GM23338 (cell line): ENCODE measurements around the gene STRA8.

Experiments used
- EZH2phosphoT487 ChIP-seq: fragments of 200-600 bp; sonication (generic); IDR thresholded peaks from one replicate; pipeline ENCODE4 v1.8.1; 2018; ENCODE audit warnings: antibody characterized with exemption; ENCODE audit not compliant: unreplicated experiment
- TF ChIP-seq, protein P1 (sequence below), 2 experiments: fragments of 200-600 bp in 1 of 2; sonication (generic) in 1 of 2; conservative IDR thresholded peaks; 2 replicates each; pipeline versions ENCODE4 v1.5.1 to v1.6.1; 2016 to 2017; ENCODE audit warnings: antibody characterized with exemption in 2 of 2, low read depth in 2 of 2, mild to moderate bottlenecking in 2 of 2, moderate library complexity in 1 of 2
- TF ChIP-seq, protein P2 (sequence below): fragments of 250-450 bp; sonication (Bioruptor Pico); IDR thresholded peaks from 2 replicates; pipeline ENCODE4 v1.5.0; 2020; ENCODE audit warnings: mild to moderate bottlenecking, moderate library complexity

DNA sequence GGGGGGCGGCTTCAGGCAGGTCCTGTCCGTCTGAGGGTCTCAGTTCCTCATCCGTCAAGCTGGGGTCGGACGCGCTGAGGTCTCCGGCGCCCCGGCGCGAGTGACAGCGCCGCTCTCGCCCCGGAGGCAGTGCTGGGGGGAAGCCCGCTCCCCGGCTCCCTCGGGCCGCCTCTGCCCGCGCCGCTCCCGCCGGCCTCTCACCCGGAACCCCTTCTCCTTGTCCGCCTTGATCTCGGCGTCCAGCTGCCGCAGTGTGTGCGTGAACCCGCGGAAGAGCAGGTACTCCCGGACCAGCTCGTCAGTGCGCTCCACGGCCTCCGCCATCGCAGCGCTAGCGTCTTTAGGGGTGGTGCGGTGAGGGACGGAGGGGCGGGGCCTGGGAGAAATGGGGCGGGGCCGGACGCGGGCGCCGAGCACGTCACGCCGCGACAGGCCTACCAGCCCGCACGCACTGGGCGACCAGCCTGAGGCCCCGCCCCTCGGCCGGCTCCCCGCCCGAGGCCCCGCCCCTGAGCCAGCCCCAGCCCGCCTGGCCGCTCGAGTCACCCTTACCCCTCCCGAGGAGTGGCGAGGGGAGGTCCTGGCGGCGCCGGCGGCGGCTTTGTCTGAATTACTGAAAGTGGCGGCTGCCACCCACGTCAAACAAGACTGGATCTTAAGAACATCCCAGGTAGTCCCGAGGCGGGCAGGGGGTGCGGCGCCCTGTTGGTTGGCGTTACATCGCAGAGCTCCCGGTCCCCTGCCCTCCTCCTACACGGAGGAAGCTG, 22.3 kb upstream of the STRA8 start, which contains the start of gene WDR91:
- TF ChIP-seq, protein P1, sequence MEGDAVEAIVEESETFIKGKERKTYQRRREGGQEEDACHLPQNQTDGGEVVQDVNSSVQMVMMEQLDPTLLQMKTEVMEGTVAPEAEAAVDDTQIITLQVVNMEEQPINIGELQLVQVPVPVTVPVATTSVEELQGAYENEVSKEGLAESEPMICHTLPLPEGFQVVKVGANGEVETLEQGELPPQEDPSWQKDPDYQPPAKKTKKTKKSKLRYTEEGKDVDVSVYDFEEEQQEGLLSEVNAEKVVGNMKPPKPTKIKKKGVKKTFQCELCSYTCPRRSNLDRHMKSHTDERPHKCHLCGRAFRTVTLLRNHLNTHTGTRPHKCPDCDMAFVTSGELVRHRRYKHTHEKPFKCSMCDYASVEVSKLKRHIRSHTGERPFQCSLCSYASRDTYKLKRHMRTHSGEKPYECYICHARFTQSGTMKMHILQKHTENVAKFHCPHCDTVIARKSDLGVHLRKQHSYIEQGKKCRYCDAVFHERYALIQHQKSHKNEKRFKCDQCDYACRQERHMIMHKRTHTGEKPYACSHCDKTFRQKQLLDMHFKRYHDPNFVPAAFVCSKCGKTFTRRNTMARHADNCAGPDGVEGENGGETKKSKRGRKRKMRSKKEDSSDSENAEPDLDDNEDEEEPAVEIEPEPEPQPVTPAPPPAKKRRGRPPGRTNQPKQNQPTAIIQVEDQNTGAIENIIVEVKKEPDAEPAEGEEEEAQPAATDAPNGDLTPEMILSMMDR (conservative IDR thresholded peaks at IDR 0.05; ENCODE audit: low read depth in 2 of 2): no peak
- TF ChIP-seq EZH2phosphoT487: no peak
- TF ChIP-seq, protein P2, sequence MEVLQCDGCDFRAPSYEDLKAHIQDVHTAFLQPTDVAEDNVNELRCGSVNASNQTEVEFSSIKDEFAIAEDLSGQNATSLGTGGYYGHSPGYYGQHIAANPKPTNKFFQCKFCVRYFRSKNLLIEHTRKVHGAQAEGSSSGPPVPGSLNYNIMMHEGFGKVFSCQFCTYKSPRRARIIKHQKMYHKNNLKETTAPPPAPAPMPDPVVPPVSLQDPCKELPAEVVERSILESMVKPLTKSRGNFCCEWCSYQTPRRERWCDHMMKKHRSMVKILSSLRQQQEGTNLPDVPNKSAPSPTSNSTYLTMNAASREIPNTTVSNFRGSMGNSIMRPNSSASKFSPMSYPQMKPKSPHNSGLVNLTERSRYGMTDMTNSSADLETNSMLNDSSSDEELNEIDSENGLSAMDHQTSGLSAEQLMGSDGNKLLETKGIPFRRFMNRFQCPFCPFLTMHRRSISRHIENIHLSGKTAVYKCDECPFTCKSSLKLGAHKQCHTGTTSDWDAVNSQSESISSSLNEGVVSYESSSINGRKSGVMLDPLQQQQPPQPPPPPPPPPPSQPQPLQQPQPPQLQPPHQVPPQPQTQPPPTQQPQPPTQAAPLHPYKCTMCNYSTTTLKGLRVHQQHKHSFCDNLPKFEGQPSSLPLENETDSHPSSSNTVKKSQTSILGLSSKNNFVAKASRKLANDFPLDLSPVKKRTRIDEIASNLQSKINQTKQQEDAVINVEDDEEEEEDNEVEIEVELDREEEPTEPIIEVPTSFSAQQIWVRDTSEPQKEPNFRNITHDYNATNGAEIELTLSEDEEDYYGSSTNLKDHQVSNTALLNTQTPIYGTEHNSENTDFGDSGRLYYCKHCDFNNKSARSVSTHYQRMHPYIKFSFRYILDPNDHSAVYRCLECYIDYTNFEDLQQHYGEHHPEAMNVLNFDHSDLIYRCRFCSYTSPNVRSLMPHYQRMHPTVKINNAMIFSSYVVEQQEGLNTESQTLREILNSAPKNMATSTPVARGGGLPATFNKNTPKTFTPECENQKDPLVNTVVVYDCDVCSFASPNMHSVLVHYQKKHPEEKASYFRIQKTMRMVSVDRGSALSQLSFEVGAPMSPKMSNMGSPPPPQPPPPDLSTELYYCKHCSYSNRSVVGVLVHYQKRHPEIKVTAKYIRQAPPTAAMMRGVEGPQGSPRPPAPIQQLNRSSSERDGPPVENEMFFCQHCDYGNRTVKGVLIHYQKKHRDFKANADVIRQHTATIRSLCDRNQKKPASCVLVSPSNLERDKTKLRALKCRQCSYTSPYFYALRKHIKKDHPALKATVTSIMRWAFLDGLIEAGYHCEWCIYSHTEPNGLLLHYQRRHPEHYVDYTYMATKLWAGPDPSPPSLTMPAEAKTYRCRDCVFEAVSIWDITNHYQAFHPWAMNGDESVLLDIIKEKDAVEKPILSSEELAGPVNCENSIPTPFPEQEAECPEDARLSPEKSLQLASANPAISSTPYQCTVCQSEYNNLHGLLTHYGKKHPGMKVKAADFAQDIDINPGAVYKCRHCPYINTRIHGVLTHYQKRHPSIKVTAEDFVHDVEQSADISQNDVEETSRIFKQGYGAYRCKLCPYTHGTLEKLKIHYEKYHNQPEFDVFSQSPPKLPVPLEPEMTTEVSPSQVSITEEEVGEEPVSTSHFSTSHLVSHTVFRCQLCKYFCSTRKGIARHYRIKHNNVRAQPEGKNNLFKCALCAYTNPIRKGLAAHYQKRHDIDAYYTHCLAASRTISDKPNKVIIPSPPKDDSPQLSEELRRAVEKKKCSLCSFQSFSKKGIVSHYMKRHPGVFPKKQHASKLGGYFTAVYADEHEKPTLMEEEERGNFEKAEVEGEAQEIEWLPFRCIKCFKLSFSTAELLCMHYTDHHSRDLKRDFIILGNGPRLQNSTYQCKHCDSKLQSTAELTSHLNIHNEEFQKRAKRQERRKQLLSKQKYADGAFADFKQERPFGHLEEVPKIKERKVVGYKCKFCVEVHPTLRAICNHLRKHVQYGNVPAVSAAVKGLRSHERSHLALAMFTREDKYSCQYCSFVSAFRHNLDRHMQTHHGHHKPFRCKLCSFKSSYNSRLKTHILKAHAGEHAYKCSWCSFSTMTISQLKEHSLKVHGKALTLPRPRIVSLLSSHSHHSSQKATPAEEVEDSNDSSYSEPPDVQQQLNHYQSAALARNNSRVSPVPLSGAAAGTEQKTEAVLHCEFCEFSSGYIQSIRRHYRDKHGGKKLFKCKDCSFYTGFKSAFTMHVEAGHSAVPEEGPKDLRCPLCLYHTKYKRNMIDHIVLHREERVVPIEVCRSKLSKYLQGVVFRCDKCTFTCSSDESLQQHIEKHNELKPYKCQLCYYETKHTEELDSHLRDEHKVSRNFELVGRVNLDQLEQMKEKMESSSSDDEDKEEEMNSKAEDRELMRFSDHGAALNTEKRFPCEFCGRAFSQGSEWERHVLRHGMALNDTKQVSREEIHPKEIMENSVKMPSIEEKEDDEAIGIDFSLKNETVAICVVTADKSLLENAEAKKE (CRISPR knock-in tag): no peak
